Skeletal muscle satellite cell (primary cell): ENCODE measurements around the gene CTIF.

Experiments
- H3K27me3 ChIP-seq: 2 replicates; pipeline ENCODE4 v1.7.0; 2013; ENCODE audit warnings: low read length; ENCODE audit not compliant: control insufficient read depth, insufficient read depth
- H3K36me3 ChIP-seq: 2 replicates; pipeline ENCODE4 v1.7.0; 2013; ENCODE audit warnings: mild to moderate bottlenecking, control low read depth, low read length; ENCODE audit not compliant: insufficient read depth
- H3K4me1 ChIP-seq: 2 replicates; pipeline ENCODE4 v1.7.0; 2013; ENCODE audit warnings: low read length; ENCODE audit not compliant: control insufficient read depth, insufficient read depth
- H3K4me2 ChIP-seq: 2 replicates; pipeline ENCODE4 v1.7.0; 2013; ENCODE audit warnings: mild to moderate bottlenecking, low read length
- H3K4me3 ChIP-seq: 2 replicates; pipeline ENCODE4 v1.7.0; 2013; ENCODE audit warnings: low read length
- H3K9ac ChIP-seq: 2 replicates; pipeline ENCODE4 v1.7.0; 2013; ENCODE audit warnings: mild to moderate bottlenecking, low read depth, low read length, moderate library complexity
- H3K9me3 ChIP-seq: replicated peaks from 2 replicates; pipeline ENCODE4 v1.7.0; 2013; ENCODE audit warnings: mild to moderate bottlenecking, control low read depth, low read length

Gene CTIF

DNA sequence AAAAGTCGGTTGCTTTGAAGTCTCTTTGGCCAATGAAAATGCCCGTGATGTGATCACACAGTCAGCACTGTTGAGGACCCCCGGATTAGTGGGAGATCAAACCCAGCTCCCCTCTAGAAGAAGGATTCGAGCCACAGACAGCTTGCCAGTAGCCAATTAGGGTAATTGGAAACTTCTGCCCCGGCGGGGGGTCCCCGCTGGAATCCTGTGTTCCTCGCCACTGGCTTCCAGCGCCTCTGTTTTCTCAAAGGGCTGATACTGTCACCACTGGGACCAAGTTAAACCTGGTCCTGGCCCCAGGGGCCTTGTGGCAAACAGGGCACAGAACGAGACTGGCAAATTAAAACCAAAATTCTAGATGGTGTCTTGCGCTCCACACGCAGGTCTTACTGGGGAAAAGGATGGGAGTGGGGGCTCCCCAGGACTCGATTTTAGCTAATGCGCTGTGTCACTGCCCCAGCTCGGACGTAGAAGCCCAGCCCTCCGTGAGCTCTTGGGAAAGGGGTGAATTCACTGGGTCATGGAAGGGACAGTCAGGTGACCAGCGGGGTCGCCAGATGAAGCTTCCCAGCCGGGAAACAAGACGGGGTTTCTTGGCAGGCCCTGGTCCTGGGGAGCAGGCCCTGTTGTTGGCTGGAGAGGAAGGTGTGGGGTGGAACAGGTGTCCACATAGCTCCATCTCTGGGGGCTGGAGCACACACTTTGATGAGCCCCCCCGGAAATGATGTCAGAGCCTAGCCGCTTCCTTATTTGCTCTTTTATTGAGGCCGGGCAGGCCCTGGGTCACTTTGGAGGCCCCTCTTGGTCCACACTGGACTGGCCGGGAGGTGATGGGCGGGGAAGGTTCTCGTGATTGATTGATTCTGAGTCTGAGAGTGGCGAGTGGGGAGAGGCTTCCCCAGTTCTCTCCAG lies 321.7 kb downstream of the CTIF start:
- H3K4me3 ChIP-seq: no peak overlapping the region
- no peaks in the 10 kb centered on the region for H3K27me3 ChIP-seq
- H3K9ac ChIP-seq: no peak overlapping the region
- H3K36me3 ChIP-seq: peaks cover 24% of the 10 kb centered on the region
- no peaks in the 10 kb centered on the region for H3K9me3 ChIP-seq
- H3K4me2 ChIP-seq: no peak overlapping the region
- H3K4me1 ChIP-seq: peaks cover 12% of the 10 kb centered on the region

- Histone ChIP-seq H3K4me2 (no peak overlapping the region), H3K36me3 (peaks cover 18% of the 10 kb centered on the region), H3K4me1 (peaks cover 14% of the 10 kb centered on the region), H3K9ac (no peak overlapping the region), H3K4me3 (no peak overlapping the region), H3K9me3 (no peaks in the 10 kb centered on the region), H3K27me3 (no peaks in the 10 kb centered on the region)
Measured at GRCh38 chr18:48861181-48861708, 322.4 kb downstream of the CTIF start.

GRCh38 chr18:48862132-48862531 lies 323.3 kb downstream of the CTIF start:
- Histone ChIP-seq H3K36me3 (peaks cover 18% of the 10 kb centered on the region), H3K27me3 (no peaks in the 10 kb centered on the region), H3K4me3 (no peak overlapping the region), H3K4me1 (peaks cover 20% of the 10 kb centered on the region), H3K4me2 (no peak overlapping the region), H3K9ac (no peak overlapping the region), H3K9me3 (no peaks in the 10 kb centered on the region)

- no peak overlapping the region for H3K9ac ChIP-seq
- no peak overlapping the region for H3K4me3 ChIP-seq
- no peaks in the 10 kb centered on the region for H3K9me3 ChIP-seq
- H3K36me3 ChIP-seq: peaks cover 11% of the 10 kb centered on the region
- H3K27me3 ChIP-seq: no peaks in the 10 kb centered on the region
- no peak overlapping the region for H3K4me2 ChIP-seq
- H3K4me1 ChIP-seq: peaks cover 20% of the 10 kb centered on the region
Measured at GRCh38 chr18:48862678-48863270, 323.9 kb downstream of the CTIF start.

DNA sequence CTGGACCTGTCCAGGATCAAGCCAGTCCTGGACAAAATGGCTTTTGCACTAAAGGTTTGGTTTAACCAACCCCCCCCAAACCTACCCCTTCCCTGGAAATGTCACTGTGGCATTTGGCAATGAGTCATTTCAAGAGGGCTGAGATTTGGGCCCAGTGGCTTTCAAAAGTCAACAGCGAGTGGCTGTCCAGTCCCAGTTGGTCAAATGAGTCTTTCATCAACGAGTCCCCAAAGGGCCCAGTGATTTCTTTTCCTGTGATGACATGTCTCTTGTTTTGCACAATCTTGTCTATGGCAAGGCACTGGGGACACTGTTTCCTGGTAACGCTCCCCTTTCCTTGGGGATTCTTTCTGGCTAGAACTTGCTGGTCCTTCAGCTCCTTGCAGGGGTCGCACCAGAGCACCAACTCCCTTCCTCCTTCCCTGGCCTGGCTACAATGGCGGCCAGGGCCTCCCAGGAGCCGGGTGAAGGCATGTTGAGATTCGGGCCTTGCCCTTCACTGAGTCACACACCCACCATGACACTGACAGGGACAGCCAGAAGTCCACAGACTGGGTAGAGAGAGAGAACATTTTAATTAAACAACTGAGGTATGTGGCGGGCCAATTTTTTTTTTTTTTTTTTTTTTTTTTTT lies 324.7 kb downstream of the CTIF start:
- Histone ChIP-seq H3K27me3 (no peaks in the 10 kb centered on the region), H3K4me2 (no peak overlapping the region), H3K36me3 (peaks cover 8% of the 10 kb centered on the region)

GRCh38 chr18:48864876-48865275 lies 326.0 kb downstream of the CTIF start:
- H3K4me1 ChIP-seq: peaks cover 8% of the 10 kb centered on the region
- H3K27me3 ChIP-seq: no peaks in the 10 kb centered on the region
- peaks cover 8% of the 10 kb centered on the region for H3K36me3 ChIP-seq
- H3K9ac ChIP-seq: no peak overlapping the region
- H3K4me3 ChIP-seq: no peak overlapping the region
- H3K9me3 ChIP-seq: no peaks in the 10 kb centered on the region
- no peak overlapping the region for H3K4me2 ChIP-seq

More for the DNA sequence above, 324.7 kb downstream of the CTIF start:
- H3K9ac ChIP-seq: no peak overlapping the region
- H3K4me1 ChIP-seq: peaks cover 17% of the 10 kb centered on the region
- H3K4me3 ChIP-seq: no peak overlapping the region
- H3K9me3 ChIP-seq: no peaks in the 10 kb centered on the region

GRCh38 chr18:48866028-48866733 lies 327.4 kb downstream of the CTIF start:
- H3K4me2 ChIP-seq: peak overlapping the region; percentile 25
- H3K9ac ChIP-seq: no peak overlapping the region
- no peaks in the 10 kb centered on the region for H3K27me3 ChIP-seq
- H3K4me1 ChIP-seq: peaks cover 8% of the 10 kb centered on the region
- H3K36me3 ChIP-seq: peaks cover 8% of the 10 kb centered on the region
- H3K4me3 ChIP-seq: no peak overlapping the region
- no peaks in the 10 kb centered on the region for H3K9me3 ChIP-seq

GRCh38 chr18:48866856-48867255 lies 328.0 kb downstream of the CTIF start:
- H3K4me2 ChIP-seq: peak overlapping the region; percentile 25
- no peaks in the 10 kb centered on the region for H3K27me3 ChIP-seq
- H3K4me3 ChIP-seq: no peak overlapping the region
- H3K9me3 ChIP-seq: no peaks in the 10 kb centered on the region
- H3K9ac ChIP-seq: no peak overlapping the region
- H3K36me3 ChIP-seq: peaks cover 8% of the 10 kb centered on the region
- peaks cover 8% of the 10 kb centered on the region for H3K4me1 ChIP-seq

- H3K4me2 ChIP-seq: no peak overlapping the region
- H3K36me3 ChIP-seq: peaks cover 4% of the 10 kb centered on the region
- H3K4me3 ChIP-seq: no peak overlapping the region
- peaks cover 19% of the 10 kb centered on the region for H3K4me1 ChIP-seq
- no peak overlapping the region for H3K9ac ChIP-seq
- H3K27me3 ChIP-seq: no peaks in the 10 kb centered on the region
- no peaks in the 10 kb centered on the region for H3K9me3 ChIP-seq
Measured at GRCh38 chr18:48867978-48868377, 329.1 kb downstream of the CTIF start.

DNA sequence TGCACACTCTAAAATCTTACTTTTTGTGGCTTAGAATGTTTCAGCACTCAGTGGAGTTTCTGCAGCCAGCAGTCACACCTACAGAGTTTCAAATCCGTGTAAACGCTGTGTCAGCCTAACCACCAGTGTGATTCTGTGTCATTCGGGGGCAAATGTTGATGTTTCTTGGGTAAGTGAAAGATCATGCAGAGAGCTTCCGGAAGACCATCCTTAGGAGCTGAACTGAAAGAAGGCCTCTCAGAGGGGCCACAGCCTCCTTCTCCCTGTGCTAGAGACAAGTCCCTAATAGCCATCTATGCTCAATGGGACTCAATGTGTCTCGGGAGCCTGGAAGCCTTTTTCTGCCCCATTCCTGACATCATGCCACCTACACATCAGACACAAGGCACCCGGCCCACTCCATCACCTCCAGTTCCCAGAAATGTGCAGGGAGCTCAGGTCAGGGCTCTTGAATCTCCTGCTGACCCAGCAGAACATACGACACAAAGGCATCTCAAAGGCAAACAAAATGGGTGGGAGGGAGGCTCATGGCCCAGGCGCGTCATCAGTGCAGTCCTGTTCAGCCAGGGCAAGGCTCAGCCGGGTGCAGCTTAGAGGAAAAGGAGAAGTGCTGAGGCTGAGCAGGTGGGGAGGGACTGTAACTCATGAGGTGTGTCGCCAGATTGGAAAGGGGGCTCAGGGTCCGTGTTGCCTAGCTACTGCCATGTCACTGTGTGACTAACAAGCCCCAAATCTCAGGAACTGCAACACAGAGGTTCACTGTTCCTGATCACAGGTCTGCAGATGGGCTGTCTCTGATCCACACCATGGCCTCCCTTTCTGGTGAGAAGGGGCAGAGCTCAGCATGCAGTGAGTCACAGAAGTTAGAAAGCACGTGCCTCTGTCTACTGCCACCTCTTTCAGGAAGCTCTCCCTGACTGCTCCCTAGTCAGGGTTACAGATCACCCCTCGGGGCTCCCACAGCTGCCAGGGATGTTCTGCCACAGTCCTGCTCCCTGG lies 329.9 kb downstream of the CTIF start:
- no peak overlapping the region for H3K4me2 ChIP-seq
- H3K27me3 ChIP-seq: no peaks in the 10 kb centered on the region
- H3K36me3 ChIP-seq: no peaks in the 10 kb centered on the region
- no peaks in the 10 kb centered on the region for H3K9me3 ChIP-seq
- H3K4me1 ChIP-seq: peaks cover 26% of the 10 kb centered on the region
- H3K9ac ChIP-seq: no peak overlapping the region
- no peak overlapping the region for H3K4me3 ChIP-seq
